ENCODE data around the gene HS1BP3.

Gene HS1BP3

GRCh38 chr2:20640411-20641122 lies 10.3 kb downstream of the HS1BP3 start:
- in situ Hi-C loops (cut with HindIII; ENCODE audit: low pct_ligation_motif_present, low pct_unique_long_range_greater_than_20kb, low sequenced_read_pairs): loop anchor here (25.0 kb wide), 1 partner anchor 203 kb away; the partner anchor contains the start of gene RHOB
- no peak for DNase-seq

- DNase-seq: peak; percentile 29
- in situ Hi-C loops (cut with HindIII; ENCODE audit: low pct_ligation_motif_present, low pct_unique_long_range_greater_than_20kb, low sequenced_read_pairs): loop anchor here (25.0 kb wide), 1 partner anchor 202 kb away; the partner anchor contains the start of gene RHOB
Observed at GRCh38 chr2:20638646-20639430, 12.1 kb downstream of the HS1BP3 start.

GRCh38 chr2:20638014-20638413 lies 12.9 kb downstream of the HS1BP3 start:
- in situ Hi-C loops (cut with HindIII; ENCODE audit: low pct_ligation_motif_present, low pct_unique_long_range_greater_than_20kb, low sequenced_read_pairs): loop anchor here (25.0 kb wide), 1 partner anchor 201 kb away; the partner anchor contains the start of gene RHOB
- DNase-seq: no peak

GRCh38 chr2:20637147-20637546 lies 13.8 kb downstream of the HS1BP3 start:
- in situ Hi-C loops (cut with HindIII; ENCODE audit: low pct_ligation_motif_present, low pct_unique_long_range_greater_than_20kb, low sequenced_read_pairs): loop anchor here (25.0 kb wide), 1 partner anchor 200 kb away; the partner anchor contains the start of gene RHOB
- DNase-seq: no peak

GRCh38 chr2:20635675-20636584 lies 15.0 kb downstream of the HS1BP3 start:
- peak; percentile 82 for DNase-seq
- in situ Hi-C loops (cut with HindIII; ENCODE audit: low pct_ligation_motif_present, low pct_unique_long_range_greater_than_20kb, low sequenced_read_pairs): loop anchor here (25.0 kb wide), 1 partner anchor 199 kb away; the partner anchor contains the start of gene RHOB

GRCh38 chr2:20635113-20635510 lies 15.8 kb downstream of the HS1BP3 start:
- DNase-seq: no peak
- in situ Hi-C loops (cut with HindIII; ENCODE audit: low pct_ligation_motif_present, low pct_unique_long_range_greater_than_20kb, low sequenced_read_pairs): loop anchor here (25.0 kb wide), 1 partner anchor 198 kb away; the partner anchor contains the start of gene RHOB

GRCh38 chr2:20634507-20635112 lies 16.3 kb downstream of the HS1BP3 start:
- DNase-seq: peak; percentile 30
- in situ Hi-C loops (cut with HindIII; ENCODE audit: low pct_ligation_motif_present, low pct_unique_long_range_greater_than_20kb, low sequenced_read_pairs): loop anchor here (25.0 kb wide), 1 partner anchor 197 kb away; the partner anchor contains the start of gene RHOB

GRCh38 chr2:20633794-20634506 lies 16.9 kb downstream of the HS1BP3 start:
- in situ Hi-C loops (cut with HindIII; ENCODE audit: low pct_ligation_motif_present, low pct_unique_long_range_greater_than_20kb, low sequenced_read_pairs): loop anchor here (25.0 kb wide), 1 partner anchor 197 kb away; the partner anchor contains the start of gene RHOB
- DNase-seq: no peak

GRCh38 chr2:20633001-20633400 lies 17.9 kb downstream of the HS1BP3 start:
- in situ Hi-C loops (cut with HindIII; ENCODE audit: low pct_ligation_motif_present, low pct_unique_long_range_greater_than_20kb, low sequenced_read_pairs): loop anchor here (25.0 kb wide), 1 partner anchor 196 kb away; the partner anchor contains the start of gene RHOB
- DNase-seq: no peak

GRCh38 chr2:20632446-20632990 lies 18.4 kb downstream of the HS1BP3 start:
- DNase-seq: no peak
- in situ Hi-C loops (cut with HindIII; ENCODE audit: low pct_ligation_motif_present, low pct_unique_long_range_greater_than_20kb, low sequenced_read_pairs): loop anchor here (25.0 kb wide), 1 partner anchor 195 kb away; the partner anchor contains the start of gene RHOB

GRCh38 chr2:20631617-20632307 lies 19.1 kb downstream of the HS1BP3 start:
- in situ Hi-C loops (cut with HindIII; ENCODE audit: low pct_ligation_motif_present, low pct_unique_long_range_greater_than_20kb, low sequenced_read_pairs): loop anchor here (25.0 kb wide), 1 partner anchor 194 kb away; the partner anchor contains the start of gene RHOB
- DNase-seq: no peak

GRCh38 chr2:20630967-20631366 lies 19.9 kb downstream of the HS1BP3 start:
- DNase-seq: no peak
- in situ Hi-C loops (cut with HindIII; ENCODE audit: low pct_ligation_motif_present, low pct_unique_long_range_greater_than_20kb, low sequenced_read_pairs): loop anchor here (25.0 kb wide), 1 partner anchor 194 kb away; the partner anchor contains the start of gene RHOB

GRCh38 chr2:20629581-20630171 lies 21.2 kb downstream of the HS1BP3 start:
- DNase-seq: no peak
- in situ Hi-C loops (cut with HindIII; ENCODE audit: low pct_ligation_motif_present, low pct_unique_long_range_greater_than_20kb, low sequenced_read_pairs): loop anchor here (25.0 kb wide), 1 partner anchor 192 kb away; the partner anchor contains the start of gene RHOB

GRCh38 chr2:20629181-20629580 lies 21.7 kb downstream of the HS1BP3 start:
- in situ Hi-C loops (cut with HindIII; ENCODE audit: low pct_ligation_motif_present, low pct_unique_long_range_greater_than_20kb, low sequenced_read_pairs): loop anchor here (25.0 kb wide), 1 partner anchor 192 kb away; the partner anchor contains the start of gene RHOB
- no peak for DNase-seq

GRCh38 chr2:20627712-20628380 lies 23.1 kb downstream of the HS1BP3 start:
- in situ Hi-C loops (cut with HindIII; ENCODE audit: low pct_ligation_motif_present, low pct_unique_long_range_greater_than_20kb, low sequenced_read_pairs): loop anchor here (25.0 kb wide), 1 partner anchor 191 kb away; the partner anchor contains the start of gene RHOB
- no peak for DNase-seq

All from ACHN (cell line).